KMS-11 (cell line): ENCODE data around the gene NFKBIB.

Experiments
- H2AFZ ChIP-seq: fragments of 200-600 bp; sonication (generic); 2 replicates; pipeline ENCODE4 v1.6.1; 2016; ENCODE audit warnings: antibody characterized with exemption, mixed run types, low read depth
- H3K27ac ChIP-seq: fragments of 200-600 bp; sonication (generic); 2 replicates; pipeline ENCODE4 v1.6.1; 2016; ENCODE audit warnings: mild to moderate bottlenecking, mixed run types
- H3K27me3 ChIP-seq: fragments of 200-600 bp; sonication (generic); 2 replicates; pipeline ENCODE4 v1.6.1; 2017; ENCODE audit warnings: mild to moderate bottlenecking, low read depth, mixed run types, moderate library complexity; ENCODE audit not compliant: insufficient read depth
- H3K36me3 ChIP-seq: fragments of 200-600 bp; sonication (generic); 2 replicates; pipeline ENCODE4 v1.6.1; 2017; ENCODE audit warnings: mild to moderate bottlenecking, mixed run types; ENCODE audit not compliant: insufficient read depth
- H3K4me1 ChIP-seq: fragments of 200-600 bp; sonication (generic); 2 replicates; pipeline ENCODE4 v1.6.1; 2016; ENCODE audit warnings: mild to moderate bottlenecking, low read depth, mixed run types; ENCODE audit not compliant: poor library complexity, severe bottlenecking
- H3K4me2 ChIP-seq: fragments of 200-600 bp; sonication (generic); 2 replicates; pipeline ENCODE4 v1.7.0; 2016; ENCODE audit warnings: mild to moderate bottlenecking, mixed run types
- H3K4me3 ChIP-seq: fragments of 200-600 bp; sonication (generic); IDR thresholded peaks from 2 replicates; pipeline ENCODE4 v1.6.1; 2017; ENCODE audit warnings: low read depth, low read length, mixed read lengths; ENCODE audit not compliant: insufficient read depth
- H3K79me2 ChIP-seq: fragments of 200-600 bp; sonication (generic); 2 replicates; pipeline ENCODE4 v1.6.1; 2016; ENCODE audit warnings: low read depth, mixed run types; ENCODE audit not compliant: insufficient read depth
- H3K9ac ChIP-seq: fragments of 200-600 bp; sonication (generic); 2 replicates; pipeline ENCODE4 v1.6.1; 2016; ENCODE audit warnings: mild to moderate bottlenecking, mixed run types
- H4K20me1 ChIP-seq: fragments of 200-600 bp; sonication (generic); 2 replicates; pipeline ENCODE4 v1.6.1; 2016; ENCODE audit warnings: mild to moderate bottlenecking, mixed run types; ENCODE audit not compliant: insufficient read depth
- TF ChIP-seq, protein P1 (sequence below): fragments of 200-600 bp; sonication (generic); conservative IDR thresholded peaks from 2 replicates; pipeline ENCODE4 v1.6.1; 2017; ENCODE audit warnings: low read depth, mild to moderate bottlenecking, antibody characterized with exemption, low read length, moderate library complexity, mixed read lengths

NFKBIB gene

DNA sequence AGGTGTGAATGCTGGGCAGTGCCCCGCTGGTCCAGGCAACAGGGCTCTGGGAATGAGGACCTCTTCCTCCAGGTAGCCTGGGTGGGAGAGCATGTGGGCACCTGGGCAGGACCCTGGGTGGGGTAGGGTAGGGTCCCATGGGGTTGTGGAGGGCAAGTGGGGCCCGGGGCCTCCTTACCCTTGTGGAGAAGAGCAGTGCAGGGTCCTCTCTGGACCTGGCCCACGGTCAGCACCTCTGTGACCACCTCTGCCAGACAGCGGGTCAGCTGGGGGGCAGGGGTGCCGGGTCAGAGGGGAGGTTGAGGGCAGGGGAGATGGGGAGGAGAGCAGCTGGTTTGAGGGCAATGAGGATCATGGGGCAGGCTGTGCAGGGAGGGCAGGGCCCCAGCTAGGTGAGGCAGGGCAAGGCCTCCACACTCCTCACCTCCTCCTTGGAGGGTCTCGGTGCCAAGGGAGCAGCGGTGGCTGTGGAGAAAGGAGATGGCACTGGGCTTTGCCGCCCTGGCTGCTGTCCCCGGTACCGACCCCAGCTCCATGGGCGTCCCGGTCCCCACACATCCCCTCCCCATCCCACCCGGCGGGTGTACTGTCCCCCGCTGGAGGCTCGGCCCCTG lies 11.7 kb downstream of the NFKBIB start:
- Histone ChIP-seq H3K36me3 (peaks cover 4% of the 10 kb centered on the region; the same call in 1 of the 2 replicates), H3K4me2 (no peak overlapping the region), H4K20me1 (no peaks in the 10 kb centered on the region), H3K4me1 (no peaks in the 10 kb centered on the region), H3K79me2 (no peaks in the 10 kb centered on the region), H3K4me3 (no peak overlapping the region), H3K27me3 (no peaks in the 10 kb centered on the region), H2AFZ (no peak overlapping the region), H3K27ac (no peak overlapping the region), H3K9ac (no peak overlapping the region)
- TF ChIP-seq, protein P1, sequence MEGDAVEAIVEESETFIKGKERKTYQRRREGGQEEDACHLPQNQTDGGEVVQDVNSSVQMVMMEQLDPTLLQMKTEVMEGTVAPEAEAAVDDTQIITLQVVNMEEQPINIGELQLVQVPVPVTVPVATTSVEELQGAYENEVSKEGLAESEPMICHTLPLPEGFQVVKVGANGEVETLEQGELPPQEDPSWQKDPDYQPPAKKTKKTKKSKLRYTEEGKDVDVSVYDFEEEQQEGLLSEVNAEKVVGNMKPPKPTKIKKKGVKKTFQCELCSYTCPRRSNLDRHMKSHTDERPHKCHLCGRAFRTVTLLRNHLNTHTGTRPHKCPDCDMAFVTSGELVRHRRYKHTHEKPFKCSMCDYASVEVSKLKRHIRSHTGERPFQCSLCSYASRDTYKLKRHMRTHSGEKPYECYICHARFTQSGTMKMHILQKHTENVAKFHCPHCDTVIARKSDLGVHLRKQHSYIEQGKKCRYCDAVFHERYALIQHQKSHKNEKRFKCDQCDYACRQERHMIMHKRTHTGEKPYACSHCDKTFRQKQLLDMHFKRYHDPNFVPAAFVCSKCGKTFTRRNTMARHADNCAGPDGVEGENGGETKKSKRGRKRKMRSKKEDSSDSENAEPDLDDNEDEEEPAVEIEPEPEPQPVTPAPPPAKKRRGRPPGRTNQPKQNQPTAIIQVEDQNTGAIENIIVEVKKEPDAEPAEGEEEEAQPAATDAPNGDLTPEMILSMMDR: no peak

DNA sequence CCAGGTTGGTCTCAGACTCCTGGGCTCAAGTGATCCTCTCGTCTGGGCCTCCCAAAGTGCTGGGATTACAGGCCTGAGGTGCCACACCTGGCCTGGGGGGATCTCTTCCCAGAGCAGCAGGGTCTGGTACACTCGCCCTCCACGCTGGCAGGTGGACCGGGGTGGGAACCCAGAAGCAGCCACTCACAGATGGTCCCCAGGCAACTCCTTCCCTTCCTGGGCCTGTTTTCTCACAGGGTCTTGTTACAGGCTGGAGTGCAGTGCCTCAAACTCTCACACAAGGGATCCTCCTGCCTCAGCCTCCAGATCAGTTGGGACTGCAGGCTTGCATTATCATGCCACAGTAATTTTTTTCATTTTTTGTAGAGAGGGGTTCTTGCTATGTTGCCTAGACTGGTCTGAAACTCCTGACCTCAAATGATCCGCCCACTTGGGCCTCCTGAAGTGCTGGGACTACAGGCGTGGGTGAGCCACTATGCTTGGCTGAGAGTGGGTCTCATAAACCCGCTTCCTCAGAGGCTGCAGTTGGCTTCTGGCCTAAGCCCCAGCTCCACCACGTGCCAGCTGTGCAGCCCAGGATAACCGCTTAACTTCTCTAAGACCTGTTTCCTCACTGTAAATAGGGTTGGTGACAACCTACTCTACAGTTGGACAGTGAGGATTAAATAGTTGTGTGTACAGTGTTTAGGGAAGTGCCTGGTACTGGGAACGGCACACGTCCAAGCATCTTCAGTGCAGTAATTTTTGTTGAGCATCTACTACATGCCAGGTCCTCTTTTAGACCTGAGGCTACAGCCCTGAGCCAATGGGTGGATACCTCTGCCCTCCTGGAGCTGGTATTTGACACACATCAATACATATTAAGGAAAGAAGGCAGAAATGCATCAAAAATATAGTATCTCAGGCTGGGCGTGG lies 13.1 kb downstream of the NFKBIB start:
- TF ChIP-seq, protein P1: no peak
- no peaks in the 10 kb centered on the region for H4K20me1 ChIP-seq
- no peaks in the 10 kb centered on the region; the same call in 1 of the 2 replicates for H3K36me3 ChIP-seq
- H3K9ac ChIP-seq: no peak overlapping the region
- no peak overlapping the region for H3K27ac ChIP-seq
- H2AFZ ChIP-seq: no peak overlapping the region
- no peaks in the 10 kb centered on the region for H3K27me3 ChIP-seq
- no peaks in the 10 kb centered on the region for H3K4me1 ChIP-seq
- no peak overlapping the region for H3K4me2 ChIP-seq
- no peaks in the 10 kb centered on the region for H3K79me2 ChIP-seq
- H3K4me3 ChIP-seq: no peak overlapping the region

DNA sequence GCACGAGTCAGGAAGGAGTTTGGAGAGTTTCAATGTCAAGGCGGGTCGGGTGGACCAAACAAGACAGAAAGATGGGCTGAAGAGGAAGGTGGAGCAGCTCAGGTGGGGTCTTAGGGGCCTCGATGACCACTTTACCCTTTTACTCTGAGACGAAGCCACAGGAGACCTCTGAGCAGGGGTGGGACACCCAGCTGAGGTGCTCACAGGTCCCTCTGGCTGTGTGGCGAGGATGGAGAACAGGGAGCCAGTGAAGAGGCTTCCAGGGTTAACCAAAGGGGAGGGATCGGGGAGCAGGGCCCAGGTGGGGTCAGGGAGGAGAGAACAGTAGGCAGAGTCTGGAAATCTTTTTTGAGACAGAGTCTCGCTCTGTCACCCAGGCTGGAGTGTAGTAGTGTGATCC lies 14.2 kb downstream of the NFKBIB start:
- no peaks in the 10 kb centered on the region for H3K27me3 ChIP-seq
- TF ChIP-seq, protein P1: no peak
- H3K79me2 ChIP-seq: no peaks in the 10 kb centered on the region
- H3K9ac ChIP-seq: no peak overlapping the region
- no peak overlapping the region for H3K4me3 ChIP-seq
- no peak overlapping the region for H3K4me2 ChIP-seq
- no peak overlapping the region for H2AFZ ChIP-seq
- H3K4me1 ChIP-seq: no peaks in the 10 kb centered on the region
- H3K27ac ChIP-seq: no peak overlapping the region
- H3K36me3 ChIP-seq: no peaks in the 10 kb centered on the region
- no peaks in the 10 kb centered on the region for H4K20me1 ChIP-seq

DNA sequence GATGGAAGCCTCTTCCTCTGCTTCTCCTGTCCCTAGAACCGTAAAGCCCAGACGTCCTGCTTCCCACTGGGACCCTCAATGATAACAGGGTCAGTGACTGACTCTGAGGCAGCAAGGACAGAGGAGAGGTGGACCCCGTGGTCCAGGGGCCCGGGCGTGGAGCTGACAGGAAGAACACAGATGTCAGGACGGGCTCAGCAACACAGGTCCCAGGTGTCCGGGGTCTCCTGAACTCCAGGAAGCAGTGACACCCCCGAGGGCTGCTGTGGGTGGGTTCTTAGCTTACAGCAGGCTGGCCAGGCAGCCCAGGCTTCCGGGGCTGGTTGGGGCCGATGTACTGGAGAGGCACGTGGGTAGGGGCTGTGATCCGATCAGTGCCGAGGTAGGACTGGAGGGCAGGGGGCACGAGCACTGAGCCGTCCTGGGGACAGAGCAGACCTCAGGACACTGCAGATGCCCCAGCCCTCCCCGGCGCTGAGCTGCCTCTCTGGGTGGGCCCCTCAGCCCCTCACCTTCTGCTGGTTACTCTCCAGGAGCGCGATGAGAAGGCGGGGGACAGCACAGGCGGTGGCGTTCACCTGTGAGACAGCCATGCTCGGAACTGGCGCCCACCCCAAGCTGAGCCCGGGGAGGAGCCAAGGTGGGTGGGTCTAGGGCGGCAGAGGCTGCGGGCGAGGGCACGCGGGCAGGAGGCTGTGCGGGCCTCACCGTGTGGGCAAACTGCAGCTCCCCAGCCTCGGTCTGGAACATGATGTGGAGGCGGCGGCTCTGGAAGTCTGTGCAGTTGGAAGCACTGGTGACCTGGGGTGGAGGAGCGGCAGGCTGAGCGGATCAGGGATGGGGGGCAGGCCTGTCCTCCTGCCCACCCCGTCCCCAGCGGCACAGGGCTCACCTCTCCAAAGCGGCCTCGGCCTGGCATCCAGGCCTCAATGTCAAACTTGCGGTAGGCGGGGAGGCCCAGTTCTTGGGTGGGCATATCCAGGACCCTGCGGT lies 15.9 kb downstream of the NFKBIB start:
- no peak overlapping the region for H3K27ac ChIP-seq
- H3K79me2 ChIP-seq: no peaks in the 10 kb centered on the region
- no peak overlapping the region for H3K4me3 ChIP-seq
- no peaks in the 10 kb centered on the region for H3K36me3 ChIP-seq
- H3K4me1 ChIP-seq: no peaks in the 10 kb centered on the region
- no peaks in the 10 kb centered on the region for H4K20me1 ChIP-seq
- TF ChIP-seq, protein P1: no peak
- H3K4me2 ChIP-seq: no peak overlapping the region
- no peaks in the 10 kb centered on the region for H3K27me3 ChIP-seq
- H3K9ac ChIP-seq: no peak overlapping the region
- no peak overlapping the region for H2AFZ ChIP-seq
